GM21825 (cell line): ENCODE measurements around the gene LHFPL3.

Experiments used
- ATAC-seq: cut with Tn5 transposase; IDR thresholded peaks from one replicate; pipeline ENCODE4 v1.9.1; 2021; ENCODE audit warnings: mild to moderate bottlenecking, moderate library complexity; ENCODE audit not compliant: unreplicated experiment

The LHFPL3 gene

DNA sequence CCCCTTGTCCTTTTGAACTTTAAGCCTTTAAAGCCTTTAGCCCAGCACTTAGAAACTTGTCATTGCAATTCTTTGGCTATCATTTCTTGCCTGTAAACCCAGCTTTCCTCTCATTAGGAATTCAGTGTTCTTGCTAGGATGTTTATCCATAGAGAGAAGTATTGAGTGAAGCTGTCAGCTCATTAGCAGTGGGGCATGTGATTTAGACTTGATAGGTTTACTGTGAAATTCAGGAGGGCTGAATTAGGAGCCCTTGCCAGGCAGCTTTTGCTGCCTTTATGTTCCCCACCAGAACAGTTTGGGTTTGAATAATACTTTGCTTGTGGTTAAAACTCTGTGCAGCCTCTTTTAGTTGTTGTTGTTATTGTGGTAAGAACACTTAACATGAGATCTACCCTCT lies 39.5 kb downstream of the LHFPL3 start:
- ATAC-seq = no peak

DNA sequence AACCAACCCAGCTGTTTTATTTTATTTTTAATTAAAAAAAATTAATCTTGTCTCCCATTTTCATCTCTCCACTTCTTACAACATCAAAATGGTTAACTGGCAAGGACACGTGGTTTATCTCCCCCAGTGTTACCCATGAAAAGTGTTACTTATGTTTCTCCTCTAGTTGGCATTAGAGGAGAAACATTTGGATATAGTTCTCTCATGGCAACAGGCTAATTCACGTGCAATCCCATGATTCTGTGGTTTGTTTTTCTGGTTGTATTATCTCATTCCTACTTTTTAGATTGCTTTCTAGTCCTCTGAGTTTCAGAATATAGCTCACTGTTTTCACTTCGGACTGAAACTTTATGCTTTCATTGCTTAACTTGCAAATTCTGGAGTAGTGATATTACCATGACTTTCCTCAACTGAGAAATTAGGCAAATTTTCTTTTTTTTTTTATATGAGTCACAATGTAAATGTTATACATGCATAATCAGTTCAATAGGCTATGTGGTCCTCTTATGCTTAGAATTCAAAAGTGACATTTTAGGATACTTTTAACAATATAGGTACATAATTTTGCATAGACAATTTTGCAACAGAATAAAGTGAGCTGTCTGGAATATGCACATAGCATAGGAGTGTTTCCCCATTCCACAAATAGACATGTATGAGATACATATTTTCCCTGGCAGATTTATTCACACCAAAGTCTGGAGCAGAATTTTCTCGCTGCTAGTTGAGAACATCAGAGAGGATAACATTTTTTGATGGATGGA lies 43.0 kb downstream of the LHFPL3 start:
- no peak for ATAC-seq

DNA sequence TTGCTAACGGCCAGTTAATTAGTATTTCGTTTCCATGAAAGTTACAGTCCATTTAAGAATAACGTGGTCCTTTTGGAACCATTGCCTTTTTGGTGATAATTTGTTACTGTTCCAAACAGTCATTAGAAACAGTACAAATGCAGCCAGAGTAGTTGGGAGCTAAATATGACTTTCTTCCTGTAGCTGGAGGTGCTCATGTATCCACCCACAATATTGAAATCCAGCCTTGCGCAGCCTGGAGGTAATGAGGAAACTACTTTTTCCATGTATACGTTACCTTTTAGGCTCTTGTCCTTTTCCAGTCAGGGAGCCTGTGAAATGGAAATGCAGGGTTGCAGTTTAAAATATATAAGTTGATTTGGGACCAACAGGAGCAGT lies 43.6 kb downstream of the LHFPL3 start:
- no peak for ATAC-seq

DNA sequence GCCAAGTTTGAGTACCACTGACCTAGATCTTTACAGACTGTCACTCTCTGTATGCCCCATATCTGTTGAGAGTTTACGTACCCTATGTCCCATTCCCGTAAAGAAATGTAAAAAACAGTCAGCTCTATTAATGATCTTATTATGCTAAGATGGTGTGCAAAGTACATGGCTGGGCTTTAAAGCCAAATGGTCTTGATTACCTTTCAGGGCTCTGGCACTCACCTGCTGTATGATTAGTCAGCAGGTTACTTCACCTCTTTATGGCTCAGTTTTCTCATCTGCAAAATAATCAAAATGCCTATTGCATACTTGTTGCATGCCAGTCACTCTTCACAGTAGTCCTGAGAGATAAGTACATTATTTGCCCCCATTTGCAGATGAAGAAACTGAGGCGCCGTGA lies 54.2 kb downstream of the LHFPL3 start:
- ATAC-seq = no peak

DNA sequence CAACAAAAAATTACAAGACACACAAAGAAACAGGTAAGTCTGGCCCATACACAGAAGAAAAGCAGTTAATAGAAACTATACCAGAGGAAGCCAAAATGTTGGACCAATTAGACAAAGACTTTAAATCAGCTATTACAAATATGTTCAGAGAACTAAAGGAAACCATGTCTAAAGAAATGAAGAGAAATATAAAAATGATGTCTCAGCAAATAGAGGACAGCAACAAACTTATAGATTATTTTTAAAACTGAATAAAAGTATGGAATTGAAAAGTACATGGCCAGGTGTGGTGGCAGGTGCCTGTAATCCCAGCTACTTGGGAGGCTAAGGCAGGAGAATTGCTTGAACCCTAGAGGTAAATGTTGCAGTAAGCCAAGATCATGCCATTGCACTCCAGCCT lies 58.5 kb downstream of the LHFPL3 start:
- no peak for ATAC-seq

DNA sequence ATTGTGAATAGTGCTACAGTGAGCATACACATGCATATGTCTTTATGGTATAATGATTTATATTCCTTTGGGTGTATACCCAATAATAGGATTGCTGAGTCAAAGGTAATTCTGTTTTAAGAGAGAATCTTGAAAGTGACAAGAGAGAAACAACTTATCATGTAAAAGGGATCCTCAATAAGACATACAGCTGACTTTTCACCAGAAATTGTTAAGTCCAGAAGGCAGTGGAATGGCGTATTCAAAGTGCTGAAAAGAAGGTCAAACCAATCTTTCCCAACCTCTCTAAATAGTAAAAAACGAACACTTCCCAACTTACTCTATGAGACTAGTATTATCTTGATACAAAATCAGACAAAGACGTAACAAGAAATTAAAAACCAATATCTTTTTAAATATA lies 59.8 kb downstream of the LHFPL3 start:
- ATAC-seq = no peak

DNA sequence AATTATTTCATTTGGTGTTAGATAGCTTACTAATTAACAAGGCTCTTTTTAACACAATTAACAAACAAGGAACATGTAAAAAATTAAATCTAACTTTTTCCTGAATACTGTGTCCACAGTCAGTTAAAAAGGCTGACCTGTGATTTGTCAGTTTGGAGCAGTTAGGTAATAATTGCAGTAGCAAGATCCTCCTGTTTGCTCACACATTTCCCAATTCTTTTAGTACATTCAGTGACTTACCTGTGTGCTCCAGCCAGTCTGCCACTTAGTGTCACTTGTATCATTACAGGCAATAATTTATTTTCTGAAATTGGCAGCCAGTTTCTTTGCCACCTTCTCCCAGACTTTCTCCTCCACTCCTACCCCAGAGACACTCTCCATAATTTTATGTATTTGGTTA lies 66.8 kb downstream of the LHFPL3 start:
- ATAC-seq = no peak

DNA sequence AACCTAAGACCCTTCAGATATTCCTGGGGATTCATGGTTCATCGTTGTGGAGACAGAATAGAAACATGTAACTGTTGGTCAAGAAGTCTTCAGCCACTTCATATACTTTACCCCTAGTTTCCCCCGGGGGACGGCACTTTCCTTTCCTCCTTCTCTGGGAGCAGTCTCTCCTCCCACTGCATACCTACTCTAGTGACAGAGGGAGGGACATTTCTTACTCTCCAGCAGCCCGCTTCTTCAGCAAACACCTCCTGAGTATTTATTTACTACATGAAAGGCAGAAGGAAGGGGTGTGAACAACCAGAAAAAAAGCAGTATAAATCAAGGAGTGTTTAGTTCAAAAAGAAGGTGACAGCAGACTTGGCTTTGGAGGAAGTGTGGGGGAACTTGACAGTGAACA lies 69.0 kb downstream of the LHFPL3 start:
- no peak for ATAC-seq

DNA sequence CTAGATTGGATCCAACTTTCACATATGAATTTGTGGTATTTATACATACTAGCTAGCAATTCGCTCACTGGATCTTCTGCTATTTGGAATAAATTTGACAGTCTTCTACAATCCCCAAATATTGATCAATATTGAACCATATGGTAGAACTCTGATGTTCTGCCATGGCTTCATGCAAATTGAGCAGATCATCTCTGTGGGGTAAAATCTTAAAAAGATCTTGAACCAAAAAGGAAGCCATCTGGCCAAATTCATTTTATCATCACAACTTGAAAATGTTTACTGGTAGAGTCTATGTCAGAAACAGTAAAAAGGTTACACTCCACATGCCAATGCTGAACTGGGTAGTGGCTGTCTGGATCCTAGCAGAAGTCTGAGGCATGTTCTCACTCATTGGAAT lies 80.0 kb downstream of the LHFPL3 start:
- no peak for ATAC-seq

DNA sequence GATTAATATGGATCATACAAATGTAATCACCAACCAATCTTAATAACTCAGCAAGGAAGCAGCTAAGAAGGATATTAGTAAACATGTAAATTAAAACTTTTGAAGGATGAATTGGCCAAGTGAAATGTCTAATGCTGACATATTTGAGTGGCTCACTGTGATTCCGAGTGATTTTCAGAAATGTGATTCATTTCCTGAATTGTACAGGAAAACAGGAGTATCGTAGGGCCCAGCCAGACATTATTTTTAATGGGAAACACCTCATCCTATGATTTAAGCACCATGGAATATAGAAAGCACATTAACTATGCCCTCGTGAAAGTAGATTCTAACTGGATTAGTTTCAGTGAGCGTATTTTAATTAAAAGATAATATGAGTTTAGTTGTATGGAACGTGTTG lies 82.3 kb downstream of the LHFPL3 start:
- ATAC-seq = no peak

DNA sequence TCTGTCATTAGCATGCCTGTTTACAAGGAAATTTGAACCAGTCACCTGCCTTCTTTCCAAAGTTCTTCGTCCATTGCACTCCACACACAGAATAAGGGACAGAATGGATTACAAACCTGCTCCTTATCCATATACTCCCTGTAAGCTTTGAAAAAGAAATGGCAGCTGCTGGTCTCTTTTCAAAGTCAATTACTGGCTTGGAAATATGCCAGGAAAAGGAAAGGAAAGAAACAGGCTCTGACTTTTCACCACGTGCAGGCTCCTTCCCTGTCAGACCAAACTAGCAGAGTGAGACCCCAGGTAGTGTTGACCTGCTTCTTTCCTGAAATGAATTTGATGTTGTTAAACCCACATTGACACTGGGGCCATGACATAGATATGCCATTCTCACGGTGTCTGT lies 84.5 kb downstream of the LHFPL3 start:
- no peak for ATAC-seq

DNA sequence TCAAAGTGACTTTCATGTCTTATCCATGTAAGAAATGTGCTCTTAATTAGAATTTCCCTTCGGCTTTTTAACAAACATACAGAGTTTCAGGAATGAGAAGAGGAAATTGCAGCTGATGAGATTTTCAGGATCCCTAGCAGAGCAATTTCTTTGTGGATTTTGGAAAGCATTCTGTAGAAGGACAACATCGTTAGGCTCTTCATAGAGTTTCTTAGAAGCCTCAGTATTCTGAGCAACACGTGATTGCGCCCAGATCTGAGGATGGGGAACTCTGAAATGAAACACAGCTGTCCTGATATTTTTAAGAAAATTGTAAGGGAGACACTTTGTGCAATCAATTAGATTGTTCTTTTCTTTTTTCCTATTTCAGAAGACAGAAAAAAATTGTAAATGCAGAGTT lies 85.8 kb downstream of the LHFPL3 start:
- ATAC-seq = no peak

DNA sequence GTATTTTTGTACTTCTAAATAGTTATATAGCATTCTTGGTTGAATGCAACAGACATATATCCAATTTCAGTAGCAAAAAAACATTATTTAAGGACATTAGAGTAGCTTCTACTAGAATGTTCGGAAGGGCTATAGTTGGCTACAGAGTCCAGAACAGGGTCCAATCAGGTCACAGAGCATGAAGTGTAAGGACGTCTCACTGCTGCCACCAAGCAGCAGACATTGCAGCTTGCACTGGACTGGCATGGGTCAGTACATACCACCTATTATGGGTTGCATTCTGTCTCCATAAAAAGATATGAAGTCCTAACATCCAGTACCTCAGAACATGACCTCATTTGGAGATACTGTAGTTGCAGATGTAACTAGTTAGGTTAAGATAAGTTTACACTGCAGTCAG lies 87.3 kb downstream of the LHFPL3 start:
- ATAC-seq = no peak

DNA sequence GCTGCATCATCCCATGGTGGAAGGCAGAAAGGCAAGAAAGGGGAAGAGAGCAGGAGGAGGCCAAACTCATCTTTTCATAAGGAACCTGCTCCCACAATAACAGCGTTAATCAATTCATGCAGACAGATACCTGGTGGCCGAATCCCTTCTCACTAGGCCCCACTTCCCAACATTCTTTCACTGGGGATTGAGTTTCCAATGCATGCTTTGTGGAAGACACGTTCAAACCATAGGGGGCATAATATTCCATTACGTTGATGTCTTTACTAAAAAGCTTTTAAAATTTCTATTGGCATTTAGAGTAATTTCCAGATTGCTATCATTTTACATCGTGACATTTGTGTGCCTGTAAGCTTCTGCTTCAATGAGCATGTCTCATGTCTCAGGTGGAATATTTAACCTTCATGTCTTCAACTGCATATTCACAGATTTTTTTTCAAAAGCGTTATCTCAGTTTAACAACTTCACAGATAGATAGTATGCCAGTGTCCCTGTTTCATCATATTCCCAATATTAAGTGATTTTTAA lies 88.5 kb downstream of the LHFPL3 start:
- no peak for ATAC-seq

DNA sequence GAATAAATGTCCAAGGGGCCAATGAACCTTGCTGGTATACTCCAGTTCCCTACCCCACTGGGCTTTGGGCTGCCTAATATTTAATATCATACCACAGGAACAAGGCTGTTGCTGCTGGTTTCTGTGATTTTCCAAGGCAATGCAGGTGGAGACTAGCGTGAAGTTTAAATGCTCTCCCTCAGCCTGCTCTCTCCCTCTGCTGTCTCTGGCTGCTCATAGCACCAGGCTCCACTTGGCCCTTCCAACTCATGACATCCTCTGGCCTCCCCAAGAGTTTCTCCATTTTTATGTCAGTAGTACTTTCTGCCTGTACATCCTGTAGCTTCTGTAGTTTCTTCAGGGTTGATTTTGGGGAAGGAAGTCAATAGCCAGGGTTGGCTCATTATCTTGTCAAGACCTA lies 103.5 kb downstream of the LHFPL3 start:
- no peak for ATAC-seq

DNA sequence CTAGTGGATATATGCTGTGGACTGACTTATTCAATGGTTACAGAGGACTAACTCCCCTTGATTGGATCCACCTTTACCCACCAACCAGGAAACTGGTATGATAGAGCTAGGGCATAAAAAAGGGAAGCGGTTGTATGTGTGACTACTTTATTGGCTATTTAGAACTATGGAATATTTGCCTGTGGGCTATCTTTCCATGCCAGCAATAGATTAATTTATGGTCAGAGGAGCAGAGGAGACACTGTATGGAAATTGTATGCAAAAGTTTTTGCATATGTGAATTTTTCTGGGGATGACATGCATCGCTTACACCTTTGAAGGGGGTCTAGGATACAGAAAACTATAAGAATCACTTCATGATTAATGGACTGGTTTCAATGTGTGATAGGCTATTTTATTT lies 105.7 kb downstream of the LHFPL3 start:
- no peak for ATAC-seq

DNA sequence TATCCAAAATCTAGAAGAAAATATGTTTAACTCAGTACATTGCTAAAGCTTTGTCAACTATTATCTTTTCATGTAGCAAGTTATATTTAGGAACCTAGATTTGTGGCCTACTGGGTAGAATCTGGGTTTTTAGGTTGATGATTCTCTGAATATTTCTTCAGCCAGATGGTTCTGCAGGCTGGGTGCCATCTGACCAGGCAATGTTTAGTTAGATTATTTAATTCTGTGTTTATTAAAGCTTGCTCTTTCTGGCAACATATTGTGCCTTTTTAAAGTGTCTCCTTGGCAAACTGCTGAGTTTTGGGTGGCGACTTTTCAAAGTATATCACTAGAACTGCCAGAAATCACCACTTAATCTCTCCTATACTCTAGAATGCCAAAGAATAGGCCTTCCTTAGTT lies 114.1 kb downstream of the LHFPL3 start:
- ATAC-seq = no peak

DNA sequence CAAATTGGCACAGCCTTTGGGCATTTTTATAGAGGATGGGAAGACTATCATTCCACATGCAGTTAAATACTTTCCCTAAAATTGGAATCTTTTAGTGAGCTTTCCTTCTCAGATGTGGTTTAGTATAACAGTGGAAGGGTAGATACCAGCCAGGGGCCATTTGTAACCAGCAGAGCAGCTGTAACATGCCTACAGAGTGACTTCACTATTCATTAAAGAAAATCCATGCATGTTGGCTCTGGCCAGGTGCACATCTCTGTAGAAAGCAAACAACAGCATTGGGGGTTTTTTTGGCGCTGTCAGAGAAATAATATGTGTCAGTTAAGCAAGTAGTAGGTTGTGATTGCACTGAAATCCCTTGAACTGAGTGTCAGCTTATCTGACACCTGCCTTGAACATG lies 115.6 kb downstream of the LHFPL3 start:
- no peak for ATAC-seq

DNA sequence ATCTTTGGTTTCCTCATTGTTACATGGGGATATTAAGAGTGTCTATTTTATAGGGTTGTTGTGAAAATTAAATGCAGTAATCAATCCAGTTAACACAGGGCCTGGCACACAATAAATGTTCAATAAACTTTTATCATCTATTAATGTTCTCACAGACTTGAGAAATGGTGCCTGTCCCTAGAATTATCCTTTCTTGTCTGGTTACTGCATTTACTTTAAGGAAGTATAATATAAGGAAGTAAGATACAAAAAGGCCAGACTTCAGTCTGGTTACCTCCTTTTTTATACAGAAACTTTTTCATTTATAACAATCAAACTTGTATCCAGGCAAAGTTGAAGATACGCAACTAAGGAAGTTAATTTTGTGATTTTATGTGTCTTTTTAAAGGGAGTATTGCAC lies 117.0 kb downstream of the LHFPL3 start:
- ATAC-seq = no peak

DNA sequence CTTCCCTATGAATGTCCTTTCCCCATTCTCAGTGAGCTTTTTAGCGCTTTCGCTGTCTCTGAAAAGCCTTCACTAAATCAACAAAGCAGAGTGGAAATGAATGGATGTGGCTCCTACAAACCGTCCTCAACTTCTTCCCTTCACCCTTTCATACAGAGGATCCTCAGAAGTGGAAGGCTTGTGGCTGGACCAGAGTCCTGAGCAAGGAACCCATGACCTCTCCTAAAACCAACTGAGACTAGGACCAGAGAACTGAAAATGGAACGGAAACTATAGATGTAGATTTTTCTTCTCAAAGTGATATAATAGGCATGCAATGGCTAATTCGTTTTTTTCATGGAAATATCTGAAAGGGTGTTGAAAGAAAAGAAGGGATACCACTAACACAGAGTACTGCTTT lies 122.5 kb downstream of the LHFPL3 start:
- no peak for ATAC-seq

DNA sequence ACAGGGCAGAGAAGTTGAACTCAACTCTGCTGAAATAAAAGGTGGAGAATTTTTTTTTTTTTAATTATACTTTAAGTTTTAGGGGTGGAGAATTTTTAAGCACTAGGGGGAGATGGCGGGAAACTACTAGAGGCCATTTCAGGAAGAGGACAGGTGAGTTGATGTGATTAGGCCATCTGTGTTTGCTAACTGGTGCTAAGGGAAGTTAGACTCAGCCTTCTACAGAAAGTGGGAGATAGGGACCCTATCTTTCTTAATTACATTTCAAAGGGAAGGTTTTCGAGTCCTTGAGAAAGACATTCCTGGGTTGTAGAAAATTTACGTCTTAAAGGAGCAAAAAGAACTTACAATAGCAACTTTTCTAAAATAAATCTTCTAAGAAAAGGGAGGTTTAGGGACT lies 124.8 kb downstream of the LHFPL3 start:
- no peak for ATAC-seq

DNA sequence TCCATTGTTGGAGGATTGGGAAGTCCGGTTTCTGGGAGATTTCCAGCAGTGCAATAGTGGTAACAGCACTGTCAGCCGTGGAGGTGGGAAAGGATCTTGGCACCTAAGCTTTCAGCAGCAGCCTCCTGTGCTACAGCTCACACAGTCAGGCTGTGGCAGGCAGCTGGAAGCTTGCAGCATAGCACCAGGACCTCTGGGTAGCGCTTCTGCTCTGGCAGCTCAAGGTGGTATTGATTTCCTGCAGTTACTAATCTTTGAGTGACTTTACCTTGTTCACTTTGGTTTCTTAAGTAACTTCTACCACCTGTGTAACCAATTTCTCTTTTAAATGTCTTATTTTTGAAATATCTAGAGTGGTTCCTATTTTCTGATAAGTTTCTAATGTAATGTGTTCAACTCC lies 130.5 kb downstream of the LHFPL3 start:
- no peak for ATAC-seq

DNA sequence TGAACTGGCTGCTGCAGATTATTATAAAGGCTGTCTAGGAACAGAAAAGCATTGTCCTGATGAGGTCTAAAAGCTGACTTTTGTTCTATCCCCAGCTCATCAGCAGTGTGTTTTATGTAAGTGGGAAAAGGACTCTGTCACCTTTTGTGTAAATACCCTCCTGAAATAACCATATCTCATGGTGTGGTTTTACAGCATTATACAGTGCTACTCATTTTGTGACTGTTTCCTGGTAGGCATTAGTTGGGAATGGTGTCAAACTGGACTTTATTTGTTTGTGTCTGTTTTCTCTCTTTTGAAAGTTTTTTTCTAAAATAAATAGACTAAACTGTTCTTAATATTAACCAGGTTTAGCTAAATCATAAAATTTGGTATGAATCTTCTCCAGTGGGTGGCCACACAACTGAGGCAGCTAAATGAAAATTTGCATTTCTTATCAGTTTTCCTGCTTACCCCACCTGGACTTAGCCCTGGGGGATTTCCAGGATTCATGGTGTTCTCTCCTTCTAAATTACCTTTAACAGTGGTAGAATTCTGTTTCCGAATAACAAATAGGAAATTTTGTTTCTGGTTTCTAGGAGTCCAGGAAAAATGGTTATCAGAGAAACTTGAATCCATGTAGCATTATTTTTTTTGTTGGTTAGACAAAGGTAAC lies 140.9 kb downstream of the LHFPL3 start:
- no peak for ATAC-seq
